Measurements from ENCODE around the gene COX7B2.

DNA sequence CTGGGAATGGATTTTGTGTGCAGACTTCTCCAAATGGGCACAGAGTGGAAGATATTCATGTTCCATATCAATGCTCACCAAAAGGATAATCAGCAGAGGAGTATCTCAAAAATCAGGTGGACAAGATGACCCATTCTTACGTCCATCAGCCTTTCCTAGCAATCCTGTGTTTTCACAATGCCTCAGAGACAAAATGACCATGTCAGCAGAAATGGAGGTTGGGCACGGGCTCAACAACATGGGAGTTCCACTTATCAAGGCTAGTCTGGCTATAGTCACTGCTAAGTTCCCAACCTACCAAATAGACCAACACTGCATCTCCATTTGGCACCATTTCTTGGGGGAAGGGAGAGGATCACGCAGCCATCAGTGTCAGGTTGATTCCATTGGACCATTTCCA lies 179.0 kb downstream of the COX7B2 start:
- TF ChIP-seq, protein P1, sequence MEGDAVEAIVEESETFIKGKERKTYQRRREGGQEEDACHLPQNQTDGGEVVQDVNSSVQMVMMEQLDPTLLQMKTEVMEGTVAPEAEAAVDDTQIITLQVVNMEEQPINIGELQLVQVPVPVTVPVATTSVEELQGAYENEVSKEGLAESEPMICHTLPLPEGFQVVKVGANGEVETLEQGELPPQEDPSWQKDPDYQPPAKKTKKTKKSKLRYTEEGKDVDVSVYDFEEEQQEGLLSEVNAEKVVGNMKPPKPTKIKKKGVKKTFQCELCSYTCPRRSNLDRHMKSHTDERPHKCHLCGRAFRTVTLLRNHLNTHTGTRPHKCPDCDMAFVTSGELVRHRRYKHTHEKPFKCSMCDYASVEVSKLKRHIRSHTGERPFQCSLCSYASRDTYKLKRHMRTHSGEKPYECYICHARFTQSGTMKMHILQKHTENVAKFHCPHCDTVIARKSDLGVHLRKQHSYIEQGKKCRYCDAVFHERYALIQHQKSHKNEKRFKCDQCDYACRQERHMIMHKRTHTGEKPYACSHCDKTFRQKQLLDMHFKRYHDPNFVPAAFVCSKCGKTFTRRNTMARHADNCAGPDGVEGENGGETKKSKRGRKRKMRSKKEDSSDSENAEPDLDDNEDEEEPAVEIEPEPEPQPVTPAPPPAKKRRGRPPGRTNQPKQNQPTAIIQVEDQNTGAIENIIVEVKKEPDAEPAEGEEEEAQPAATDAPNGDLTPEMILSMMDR (conservative IDR thresholded peaks at IDR 0.05) = no peak
- no peak for TF ChIP-seq ZFX (IDR thresholded peaks at IDR 0.05)
